Activated CD4-positive, alpha-beta memory T cell treated with anti-CD3 and anti-CD28 coated beads, Interleukin-2, amount 10 ng/mL, durations not matched to agents 7 days and 5 days (primary cell): ENCODE results near the gene TMX2. TPM values are rescaled to one million over a fixed set of nuclear protein-coding genes. Genes with fewer than 3 reads are reported as not detected.

Source experiments
- CTCF ChIA-PET: fragments of 350-600 bp; sonication (Branson Sonifier 250); formaldehyde crosslinking; loops from one replicate; lab custom pipeline; 2021; ENCODE audit warnings: antibody characterized with exemption, inconsistent platforms; lab: Charles Lee
- POLR2A ChIA-PET: fragments of 350-600 bp; sonication (Branson Sonifier 250); formaldehyde crosslinking; loops from one replicate; lab custom pipeline; 2021; ENCODE audit warnings: antibody characterized with exemption; lab: Charles Lee
- DNase-seq: peaks from one replicate; pipeline ENCODE4 v3.0.0-alpha.2; 2020
- H3K27ac Mint-ChIP-seq: one replicate; pipeline ENCODE4 v1.8.0; 2021; ENCODE audit warnings: mild to moderate bottlenecking, mixed read lengths
- H3K27me3 Mint-ChIP-seq: one replicate; pipeline ENCODE4 v1.8.0; 2021; ENCODE audit warnings: mixed read lengths
- H3K36me3 Mint-ChIP-seq: one replicate; pipeline ENCODE4 v1.8.0; 2021; ENCODE audit warnings: low read depth, mixed read lengths
- H3K4me1 Mint-ChIP-seq: one replicate; pipeline ENCODE4 v1.8.0; 2021; ENCODE audit warnings: mixed read lengths
- H3K4me3 Mint-ChIP-seq: one replicate; pipeline ENCODE4 v1.8.0; 2021; ENCODE audit warnings: mild to moderate bottlenecking, mixed read lengths
- H3K9me3 Mint-ChIP-seq: one replicate; pipeline ENCODE4 v1.8.0; 2021; ENCODE audit warnings: mixed read lengths
- total RNA-seq, 2 experiments: library from RNA; stranded (reverse); gene quantifications; one replicate each; pipeline ENCODE4 v1.2.3, GENCODE V29; 2021

Gene TMX2
- total RNA-seq, 2 experiments from 2014 or later = 47.0 to 53.6 TPM

DNA sequence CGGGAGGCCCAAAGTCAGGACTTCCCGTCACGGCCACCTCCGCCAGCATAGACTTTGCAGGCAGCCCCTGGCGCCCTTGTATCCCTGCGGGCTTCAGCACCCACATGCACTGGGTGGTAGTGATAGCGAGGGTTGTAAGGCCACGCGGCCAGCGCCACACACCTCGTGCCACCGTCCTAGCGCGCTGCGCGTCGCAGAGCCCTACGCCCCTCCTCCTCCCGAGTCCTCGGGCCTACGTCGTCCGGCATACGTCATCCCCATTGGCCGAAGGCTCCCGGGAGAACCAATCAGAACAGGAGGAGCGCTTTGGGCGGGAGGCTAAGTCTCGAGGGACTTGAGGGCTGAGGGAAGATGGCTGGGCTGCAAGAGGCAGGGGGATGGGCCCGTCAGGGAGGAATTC, 40.6 kb downstream of the TMX2 start:
- Mint-ChIP-seq H3K4me3 (no peak overlapping the region), H3K27me3 (no peaks in the 10 kb centered on the region), H3K27ac (no peak overlapping the region), H3K4me1 (peaks cover 1% of the 10 kb centered on the region), H3K36me3 (peaks cover 9% of the 10 kb centered on the region), H3K9me3 (no peaks in the 10 kb centered on the region)
- DNase-seq = no peak
- ChIA-PET CTCF (interaction anchor here (1.1 to 2.2 kb wide), 2 partner anchors 18 to 47 kb away, joined by 3 to 60 read pairs; no protein-coding TSS in a partner anchor), POLR2A (interaction anchor here (2.1 kb wide), 1 partner anchor 11 kb away, joined by 13 read pairs; the partner anchor contains the start of gene SELENOH)

DNA sequence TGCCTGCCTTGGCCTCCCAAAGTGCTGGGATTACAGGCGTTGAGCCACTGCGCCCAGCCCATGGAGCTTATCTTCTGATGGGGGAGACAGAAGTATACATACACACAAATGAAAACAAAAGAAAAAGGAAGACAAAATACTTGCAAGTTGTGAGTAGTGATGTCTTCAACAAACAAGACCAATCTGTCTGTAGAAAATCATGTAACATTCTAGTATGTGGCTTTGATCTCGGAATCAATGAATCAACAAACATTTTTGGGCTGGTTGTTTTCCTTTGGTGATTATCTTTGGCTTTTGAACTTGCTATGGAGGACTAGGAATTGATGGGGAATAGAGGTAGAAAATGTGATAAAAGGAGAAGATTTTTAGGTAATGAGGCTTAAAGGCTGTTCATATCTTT, 45.8 kb downstream of the TMX2 start:
- Mint-ChIP-seq H3K27ac (no peak overlapping the region), H3K4me3 (no peak overlapping the region), H3K36me3 (no peaks in the 10 kb centered on the region), H3K9me3 (no peaks in the 10 kb centered on the region), H3K4me1 (no peaks in the 10 kb centered on the region), H3K27me3 (peaks cover 4% of the 10 kb centered on the region)
- CTCF ChIA-PET = interaction anchor here (1.4 to 1.5 kb wide), 2 partner anchors 13 to 43 kb away, joined by 4 read pairs; no protein-coding TSS in a partner anchor
- DNase-seq = no peak
- POLR2A ChIA-PET = no interaction called here

DNA sequence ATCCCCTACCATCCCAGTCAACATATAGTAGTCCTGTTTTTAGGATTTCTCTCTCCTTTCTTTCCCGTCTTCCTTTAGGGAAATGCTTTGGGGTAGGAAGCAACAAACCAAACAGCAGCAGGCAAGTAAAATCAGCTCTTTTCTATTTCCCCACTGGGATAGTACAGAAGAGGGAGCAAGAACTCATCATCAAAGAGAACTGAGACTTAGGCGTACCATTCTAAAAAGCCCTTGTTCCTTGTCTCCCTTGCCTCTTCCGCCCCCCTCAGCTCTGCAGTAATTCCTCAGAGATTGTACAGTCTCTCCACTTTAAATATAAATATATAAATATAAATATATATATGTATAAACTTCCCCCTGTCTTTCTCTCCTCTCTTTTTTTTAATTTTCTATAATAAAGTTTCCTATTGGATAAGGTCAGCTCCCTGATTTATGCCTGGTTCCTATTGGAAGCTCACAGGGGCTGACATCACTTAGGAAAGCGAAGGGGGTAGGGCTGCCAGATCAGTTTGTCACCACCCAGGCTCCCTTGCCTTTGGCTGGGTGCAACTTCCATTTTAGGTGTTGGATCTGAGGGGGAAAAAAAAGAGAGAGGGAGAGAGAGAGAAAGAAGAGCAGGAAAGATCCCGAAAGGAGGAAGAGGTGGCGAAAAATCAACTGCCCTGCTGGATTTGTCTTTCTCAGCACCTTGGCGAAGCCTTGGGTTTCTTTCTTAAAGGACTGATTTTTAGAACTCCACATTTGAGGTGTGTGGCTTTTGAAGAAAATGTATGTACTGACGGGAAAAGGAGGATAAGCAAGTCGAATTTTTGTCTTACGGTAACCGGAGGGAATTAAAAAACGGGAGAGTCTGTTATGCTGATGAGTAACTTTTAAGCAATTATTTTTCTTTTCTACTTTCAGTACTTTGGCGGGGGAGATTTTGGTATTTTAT, 49.2 kb downstream of the TMX2 start, which contains the start of gene CTNND1:
TSS of gene CTNND1 (plus strand) at position 502 of the 934 bp plus-strand sequence. CDS start 29,677 bp downstream, outside the sequence.
- H3K4me3 Mint-ChIP-seq = no peak within 1 kb of the TSS

DNA sequence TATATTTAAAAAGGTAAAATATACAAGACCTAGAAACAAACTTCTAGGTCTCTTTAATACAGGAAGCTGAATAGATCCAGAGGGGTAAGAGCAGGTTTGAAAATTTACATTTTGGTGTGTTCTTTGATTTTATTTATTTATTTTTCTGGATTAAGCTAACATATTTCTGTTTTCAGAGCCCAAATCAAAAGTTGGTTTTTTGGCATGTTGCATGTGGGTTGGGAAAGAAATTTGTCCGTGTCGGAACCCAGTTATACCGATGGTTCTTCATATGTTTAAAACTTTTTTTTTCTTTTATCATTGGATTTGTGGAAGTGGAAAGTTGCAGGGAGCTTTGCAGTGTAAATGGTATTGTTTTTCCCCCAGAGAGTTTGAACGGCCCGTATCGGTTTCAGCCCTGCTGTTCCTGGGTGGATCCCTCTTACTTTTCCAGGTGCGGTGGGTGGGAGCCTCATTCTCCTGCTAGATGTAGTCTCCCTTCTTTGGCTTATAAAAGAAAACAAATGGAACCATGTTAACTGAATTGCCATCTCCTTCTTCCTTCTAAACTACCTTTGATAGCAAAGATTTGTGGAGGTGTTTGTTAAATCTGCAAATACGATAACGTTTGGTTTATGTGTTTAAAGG, 50.0 kb downstream of the TMX2 start:
- ChIA-PET POLR2A (no interaction called here), CTCF (interaction anchor here (1.2 kb wide), 1 partner anchor 38 kb away, joined by 3 read pairs; no protein-coding TSS in a partner anchor)
- no peaks in the 10 kb centered on the region for H3K9me3 Mint-ChIP-seq
- H3K27me3 Mint-ChIP-seq = peaks cover 4% of the 10 kb centered on the region
- no peaks in the 10 kb centered on the region for H3K4me1 Mint-ChIP-seq
- H3K36me3 Mint-ChIP-seq = no peaks in the 10 kb centered on the region
- no peak overlapping the region for H3K4me3 Mint-ChIP-seq
- no peak for DNase-seq
- no peak overlapping the region for H3K27ac Mint-ChIP-seq

More for the DNA sequence above, 49.2 kb downstream of the TMX2 start, which contains the start of gene CTNND1:
- no peaks in the 10 kb centered on the region for H3K9me3 Mint-ChIP-seq
- ChIA-PET POLR2A (no interaction called here), CTCF (interaction anchor here (1.2 kb wide), 1 partner anchor 39 kb away, joined by 3 read pairs; no protein-coding TSS in a partner anchor)
- no peak within 1 kb of the TSS for H3K27ac Mint-ChIP-seq
- H3K36me3 Mint-ChIP-seq = no peaks in the 10 kb centered on the region
- H3K4me1 Mint-ChIP-seq = no peaks in the 10 kb centered on the region
- peaks cover 4% of the 10 kb centered on the region for H3K27me3 Mint-ChIP-seq
- DNase-seq = no peak

DNA sequence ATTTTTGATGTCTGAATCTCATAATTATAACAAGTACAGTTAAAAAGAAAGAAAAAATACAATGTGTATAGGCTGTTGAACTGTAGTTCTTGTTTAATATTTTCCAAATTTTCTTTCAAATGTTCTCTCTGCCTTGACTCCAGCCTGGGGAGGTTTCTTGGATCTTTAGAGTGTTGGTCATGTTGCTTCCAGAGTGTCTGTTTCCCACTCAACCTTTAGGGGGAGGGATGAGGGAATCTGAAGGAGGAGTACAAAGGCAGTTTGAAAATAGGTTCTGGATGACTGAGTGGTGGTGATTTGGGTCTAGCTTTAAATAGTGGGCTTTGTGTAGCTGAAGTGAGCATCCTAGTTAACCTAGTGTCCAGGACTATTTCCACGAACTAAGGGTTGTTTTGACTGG, 51.2 kb downstream of the TMX2 start:
- Mint-ChIP-seq H3K36me3 (no peaks in the 10 kb centered on the region), H3K4me1 (no peaks in the 10 kb centered on the region), H3K27me3 (peaks cover 4% of the 10 kb centered on the region), H3K27ac (no peak overlapping the region), H3K9me3 (no peaks in the 10 kb centered on the region), H3K4me3 (no peak overlapping the region)
- CTCF ChIA-PET = no interaction called here
- no peak for DNase-seq
- POLR2A ChIA-PET = no interaction called here

DNA sequence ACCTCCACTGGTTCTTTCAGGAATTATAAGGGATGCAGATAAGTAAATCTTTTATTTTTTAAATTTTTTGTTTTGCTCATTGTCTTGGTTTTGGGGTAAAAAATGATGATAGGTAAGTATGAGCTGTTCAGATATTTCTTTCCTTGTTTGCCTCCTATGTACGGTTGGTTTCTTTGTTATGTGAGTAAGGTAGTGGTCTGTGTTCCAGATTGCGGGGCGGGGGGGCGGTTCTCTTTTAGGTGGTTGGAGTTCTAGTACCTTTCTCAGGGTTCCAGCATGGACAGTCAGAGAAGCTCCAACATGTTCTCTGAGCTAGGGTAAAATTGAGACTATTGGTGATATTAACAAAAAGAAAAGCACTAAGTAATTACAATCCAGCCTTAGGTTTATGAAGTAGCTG, 51.6 kb downstream of the TMX2 start:
- no peaks in the 10 kb centered on the region for H3K4me1 Mint-ChIP-seq
- no peaks in the 10 kb centered on the region for H3K9me3 Mint-ChIP-seq
- no peak overlapping the region for H3K4me3 Mint-ChIP-seq
- H3K27me3 Mint-ChIP-seq = peaks cover 4% of the 10 kb centered on the region
- H3K36me3 Mint-ChIP-seq = no peaks in the 10 kb centered on the region
- ChIA-PET POLR2A (no interaction called here), CTCF (interaction anchor here (0.7 to 2.7 kb wide), 2 partner anchors 36 to 168 kb away, joined by 3 to 12 read pairs; no protein-coding TSS in a partner anchor)
- H3K27ac Mint-ChIP-seq = no peak overlapping the region
- DNase-seq = no peak

DNA sequence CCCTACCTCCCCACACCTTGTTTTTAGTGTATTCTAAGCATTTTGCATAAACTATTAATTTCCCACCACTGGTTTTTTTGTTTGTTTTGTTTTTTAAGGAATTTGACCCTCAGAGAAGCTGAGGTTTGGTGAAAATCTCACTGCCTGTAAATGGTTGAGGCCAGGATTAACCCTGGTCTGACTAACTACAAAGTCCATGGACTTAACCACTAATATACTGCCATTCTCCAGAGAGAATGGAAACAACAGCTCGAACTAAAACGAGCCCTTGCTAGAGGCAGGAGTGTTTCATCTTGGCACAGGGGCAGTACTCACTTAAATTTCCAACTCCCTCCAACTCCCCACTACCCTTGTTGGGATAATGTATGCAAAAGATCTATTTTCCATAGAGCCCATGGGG, 52.2 kb downstream of the TMX2 start:
- no peak overlapping the region for H3K4me3 Mint-ChIP-seq
- H3K36me3 Mint-ChIP-seq = no peaks in the 10 kb centered on the region
- no peak overlapping the region for H3K27ac Mint-ChIP-seq
- ChIA-PET CTCF (interaction anchor here (0.7 to 2.7 kb wide), 2 partner anchors 36 to 167 kb away, joined by 3 to 12 read pairs; no protein-coding TSS in a partner anchor), POLR2A (no interaction called here)
- H3K4me1 Mint-ChIP-seq = peaks cover 3% of the 10 kb centered on the region
- no peaks in the 10 kb centered on the region for H3K9me3 Mint-ChIP-seq
- H3K27me3 Mint-ChIP-seq = peaks cover 4% of the 10 kb centered on the region
- no peak for DNase-seq

DNA sequence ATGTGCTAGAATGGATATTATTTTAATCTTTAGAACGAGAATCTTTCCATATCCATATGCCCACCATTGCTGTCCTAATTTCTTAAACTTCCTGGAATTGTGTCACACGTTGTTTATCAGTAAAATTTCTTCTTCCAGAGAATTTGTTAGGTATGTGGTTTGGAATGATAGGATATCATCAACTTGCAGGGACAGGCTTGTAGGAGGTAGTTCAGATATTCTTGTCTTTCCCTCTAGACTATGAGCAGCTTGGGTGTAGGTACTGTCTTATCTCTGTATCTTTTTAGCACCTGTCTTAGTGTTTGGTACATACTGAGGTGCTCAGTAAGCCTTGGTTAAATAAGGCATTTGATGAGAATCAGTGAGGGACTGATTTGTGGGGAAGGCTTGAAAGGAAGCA, 52.6 kb downstream of the TMX2 start:
- H3K27ac Mint-ChIP-seq = no peak overlapping the region
- H3K36me3 Mint-ChIP-seq = no peaks in the 10 kb centered on the region
- ChIA-PET CTCF (interaction anchor here (2.7 kb wide), 1 partner anchor 35 kb away, joined by 12 read pairs; no protein-coding TSS in a partner anchor), POLR2A (no interaction called here)
- DNase-seq = no peak
- H3K9me3 Mint-ChIP-seq = no peaks in the 10 kb centered on the region
- H3K27me3 Mint-ChIP-seq = peaks cover 4% of the 10 kb centered on the region
- no peak overlapping the region for H3K4me3 Mint-ChIP-seq
- H3K4me1 Mint-ChIP-seq = peaks cover 5% of the 10 kb centered on the region

DNA sequence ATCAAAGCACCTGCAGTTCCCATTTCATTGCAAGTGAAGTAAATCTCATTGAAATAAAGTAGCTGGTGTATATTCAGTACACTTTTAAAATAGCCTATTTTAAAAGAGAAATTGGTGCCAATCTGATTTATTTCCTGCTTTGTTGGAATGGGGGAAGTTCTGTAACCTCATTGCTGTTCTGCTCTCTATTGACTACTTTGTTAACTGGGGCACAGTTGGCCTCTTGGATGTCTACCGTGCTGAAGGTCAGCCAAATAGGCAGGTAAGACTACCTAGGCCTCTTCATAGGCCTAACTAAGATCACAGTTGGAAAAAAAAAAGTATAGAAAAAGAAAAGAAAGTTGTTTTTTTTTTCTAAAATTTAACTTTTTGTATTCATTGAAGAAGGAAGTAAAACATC, 58.4 kb downstream of the TMX2 start:
- Mint-ChIP-seq H3K4me1 (peaks cover 9% of the 10 kb centered on the region), H3K4me3 (no peak overlapping the region), H3K27ac (no peak overlapping the region), H3K27me3 (no peaks in the 10 kb centered on the region), H3K9me3 (no peaks in the 10 kb centered on the region), H3K36me3 (no peaks in the 10 kb centered on the region)
- DNase-seq = no peak
- ChIA-PET POLR2A (no interaction called here), CTCF (interaction anchor here (0.7 to 1.1 kb wide), 3 partner anchors 18 to 104 kb away, joined by 3 to 7 read pairs (median 3); no protein-coding TSS in a partner anchor)

DNA sequence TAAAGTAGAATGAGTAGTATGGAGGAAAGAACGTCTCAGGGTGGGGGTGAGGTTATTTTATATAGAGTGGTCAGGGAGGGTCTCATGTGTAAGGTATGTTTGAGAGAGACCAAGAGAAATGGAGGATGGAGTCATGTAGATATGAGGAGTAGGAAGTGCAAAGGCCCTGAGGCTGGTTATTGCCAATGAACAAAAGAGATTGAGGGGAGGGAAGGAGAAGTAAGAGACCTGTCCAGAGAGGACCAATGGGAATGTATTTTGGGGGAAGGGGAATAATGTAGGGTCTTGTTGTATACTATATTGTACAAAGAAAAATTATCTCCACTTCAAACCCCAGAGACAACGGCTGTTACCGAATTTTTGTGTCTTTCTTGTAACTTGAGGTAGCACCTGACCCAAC, 59.0 kb downstream of the TMX2 start:
- Mint-ChIP-seq H3K9me3 (no peaks in the 10 kb centered on the region), H3K4me3 (no peak overlapping the region), H3K36me3 (no peaks in the 10 kb centered on the region), H3K4me1 (peaks cover 9% of the 10 kb centered on the region), H3K27me3 (no peaks in the 10 kb centered on the region), H3K27ac (no peak overlapping the region)
- CTCF ChIA-PET = interaction anchor here (0.7 to 1.1 kb wide), 2 partner anchors 19 to 103 kb away, joined by 3 read pairs; no protein-coding TSS in a partner anchor
- no peak for DNase-seq
- POLR2A ChIA-PET = no interaction called here

DNA sequence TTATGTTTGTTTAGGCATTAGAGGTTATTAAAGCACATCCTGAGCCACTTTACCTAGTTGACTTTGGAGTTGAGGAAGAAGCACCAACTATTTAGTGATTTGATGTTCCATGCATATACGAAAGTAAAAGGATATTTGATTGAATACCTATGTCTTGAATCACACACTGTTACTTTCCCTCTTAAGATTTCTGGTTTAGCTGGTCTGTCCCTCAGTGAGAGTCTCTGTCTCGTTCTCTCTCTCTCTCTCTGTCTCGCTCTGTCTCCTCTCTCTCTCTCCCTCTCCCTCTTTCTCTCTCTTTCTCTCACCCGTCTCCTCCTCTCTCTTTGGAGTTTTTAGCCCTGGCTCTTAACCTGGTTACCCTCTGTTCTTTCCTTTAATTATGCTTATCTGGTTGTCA, 60.2 kb downstream of the TMX2 start:
- no peak overlapping the region for H3K4me3 Mint-ChIP-seq
- CTCF ChIA-PET = no interaction called here
- H3K27me3 Mint-ChIP-seq = no peaks in the 10 kb centered on the region
- POLR2A ChIA-PET = no interaction called here
- peaks cover 9% of the 10 kb centered on the region for H3K4me1 Mint-ChIP-seq
- H3K9me3 Mint-ChIP-seq = no peaks in the 10 kb centered on the region
- no peak overlapping the region for H3K27ac Mint-ChIP-seq
- no peaks in the 10 kb centered on the region for H3K36me3 Mint-ChIP-seq
- no peak for DNase-seq

DNA sequence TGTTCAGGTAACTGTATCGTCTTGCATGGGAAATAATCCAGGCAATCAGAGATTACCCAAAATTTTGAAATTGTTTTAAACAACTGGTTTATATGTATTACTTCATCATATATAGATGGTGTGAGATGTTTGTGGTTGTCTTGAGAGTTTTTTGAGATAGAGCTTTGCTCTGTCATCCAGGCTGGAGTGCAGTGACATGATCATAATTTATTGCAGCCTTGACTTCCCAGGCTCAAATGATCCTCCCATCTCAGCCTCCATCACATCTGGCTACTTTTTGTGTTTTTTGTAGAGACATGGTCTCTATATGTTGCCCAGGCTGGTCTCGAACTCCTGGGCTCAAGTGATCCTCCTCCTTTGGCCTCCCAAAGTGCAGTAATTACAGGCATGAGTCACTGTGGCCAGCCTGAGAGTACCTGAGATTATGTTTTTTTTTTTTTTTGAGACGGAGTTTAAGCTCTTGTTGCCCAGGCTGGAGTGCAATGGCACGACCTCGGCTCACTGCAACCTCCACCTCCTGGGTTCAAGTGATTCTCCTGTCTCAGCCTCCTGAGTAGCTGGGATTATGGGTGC, 60.7 kb downstream of the TMX2 start:
- peaks cover 9% of the 10 kb centered on the region for H3K4me1 Mint-ChIP-seq
- DNase-seq = no peak
- ChIA-PET CTCF (no interaction called here), POLR2A (no interaction called here)
- H3K27me3 Mint-ChIP-seq = no peaks in the 10 kb centered on the region
- H3K27ac Mint-ChIP-seq = no peak overlapping the region
- no peaks in the 10 kb centered on the region for H3K9me3 Mint-ChIP-seq
- no peaks in the 10 kb centered on the region for H3K36me3 Mint-ChIP-seq
- H3K4me3 Mint-ChIP-seq = no peak overlapping the region
